Neural crest cell (in vitro differentiated cells): ENCODE measurements around the gene NUP35. TPM values are rescaled to one million over a fixed set of nuclear protein-coding genes. Genes with fewer than 3 reads are reported as not detected.
"Not testable (repeated sequence)": the region's sequence is repeated elsewhere in the genome, so short reads cannot be mapped to it uniquely, and the experiment has no call there.

Source experiments
- DNase-seq: peaks from one replicate; pipeline ENCODE4 v3.0.0; 2021; ENCODE audit warnings: low read depth, mixed read lengths, low spot score
- H3K27ac Mint-ChIP-seq: one replicate; pipeline ENCODE4 v1.8.0; 2021; ENCODE audit warnings: mild to moderate bottlenecking, mixed read lengths; ENCODE audit not compliant: unreplicated experiment
- H3K27me3 Mint-ChIP-seq: 2 replicates; pipeline ENCODE4 v1.8.0; 2021; ENCODE audit warnings: low read depth, mild to moderate bottlenecking, mixed read lengths
- H3K36me3 Mint-ChIP-seq: 2 replicates; pipeline ENCODE4 v1.8.0; 2021; ENCODE audit warnings: low read depth, mild to moderate bottlenecking, mixed read lengths
- H3K4me1 Mint-ChIP-seq: 2 replicates; pipeline ENCODE4 v1.8.0; 2021; ENCODE audit warnings: mixed read lengths
- H3K4me3 Mint-ChIP-seq: one replicate; pipeline ENCODE4 v1.8.0; 2021; ENCODE audit warnings: mild to moderate bottlenecking, mixed read lengths
- H3K9me3 Mint-ChIP-seq: 2 replicates; pipeline ENCODE4 v1.8.0; 2021; ENCODE audit warnings: mixed read lengths
- total RNA-seq: library from RNA; stranded (reverse); gene quantifications from 2 replicates; pipeline ENCODE4 v1.2.1, GENCODE V29; 2021
- TF ChIP-seq, protein P1 (sequence below): fragments of 200-600 bp; sonication (generic); conservative IDR thresholded peaks from 2 replicates; pipeline ENCODE4 v1.5.0; 2021; ENCODE audit warnings: antibody characterized with exemption, mild to moderate bottlenecking

Gene NUP35
- total RNA-seq, 1 donor from 2014 or later = 28.5 TPM

GRCh38 chr2:183149489-183149888 is 25.2 kb downstream of the NUP35 start:
- Mint-ChIP-seq H3K4me3 (no peak overlapping the region), H3K4me1 (no peaks in the 10 kb centered on the region), H3K27ac (no peak overlapping the region), H3K36me3 (peaks cover 62% of the 10 kb centered on the region), H3K9me3 (peaks cover 11% of the 10 kb centered on the region), H3K27me3 (no peaks in the 10 kb centered on the region)
- TF ChIP-seq, protein P1, sequence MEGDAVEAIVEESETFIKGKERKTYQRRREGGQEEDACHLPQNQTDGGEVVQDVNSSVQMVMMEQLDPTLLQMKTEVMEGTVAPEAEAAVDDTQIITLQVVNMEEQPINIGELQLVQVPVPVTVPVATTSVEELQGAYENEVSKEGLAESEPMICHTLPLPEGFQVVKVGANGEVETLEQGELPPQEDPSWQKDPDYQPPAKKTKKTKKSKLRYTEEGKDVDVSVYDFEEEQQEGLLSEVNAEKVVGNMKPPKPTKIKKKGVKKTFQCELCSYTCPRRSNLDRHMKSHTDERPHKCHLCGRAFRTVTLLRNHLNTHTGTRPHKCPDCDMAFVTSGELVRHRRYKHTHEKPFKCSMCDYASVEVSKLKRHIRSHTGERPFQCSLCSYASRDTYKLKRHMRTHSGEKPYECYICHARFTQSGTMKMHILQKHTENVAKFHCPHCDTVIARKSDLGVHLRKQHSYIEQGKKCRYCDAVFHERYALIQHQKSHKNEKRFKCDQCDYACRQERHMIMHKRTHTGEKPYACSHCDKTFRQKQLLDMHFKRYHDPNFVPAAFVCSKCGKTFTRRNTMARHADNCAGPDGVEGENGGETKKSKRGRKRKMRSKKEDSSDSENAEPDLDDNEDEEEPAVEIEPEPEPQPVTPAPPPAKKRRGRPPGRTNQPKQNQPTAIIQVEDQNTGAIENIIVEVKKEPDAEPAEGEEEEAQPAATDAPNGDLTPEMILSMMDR = no peak
- DNase-seq = no peak

DNA sequence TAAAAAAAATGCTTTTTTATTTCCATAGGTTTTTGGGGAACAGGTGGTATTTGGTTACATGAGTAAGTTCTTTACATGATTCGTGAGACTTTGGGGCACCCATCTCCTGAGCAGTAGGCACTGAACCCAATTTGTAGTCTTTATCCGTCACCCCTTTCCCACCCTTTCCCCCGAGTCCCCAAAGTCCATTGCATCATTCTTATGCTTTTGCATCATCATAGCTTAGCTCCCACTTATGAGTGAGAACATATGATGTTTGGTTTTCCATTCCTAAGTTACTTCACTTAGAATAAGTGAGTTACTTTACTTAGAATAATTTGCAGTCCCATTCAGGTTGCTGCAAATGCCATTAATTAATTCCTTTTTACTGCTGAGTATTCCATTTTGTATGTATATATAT is 28.0 kb downstream of the NUP35 start:
- H3K36me3 Mint-ChIP-seq = peaks cover 50% of the 10 kb centered on the region
- not testable (repeated sequence) for H3K4me1 Mint-ChIP-seq, H3K4me3 Mint-ChIP-seq, H3K27ac Mint-ChIP-seq, H3K27me3 Mint-ChIP-seq, H3K9me3 Mint-ChIP-seq, DNase-seq

- TF ChIP-seq, protein P1 = no peak
- no peak overlapping the region for H3K4me3 Mint-ChIP-seq
- no peak overlapping the region for H3K27ac Mint-ChIP-seq
- H3K27me3 Mint-ChIP-seq = no peaks in the 10 kb centered on the region
- H3K9me3 Mint-ChIP-seq = peaks cover 5% of the 10 kb centered on the region
- H3K36me3 Mint-ChIP-seq = peaks cover 42% of the 10 kb centered on the region
- DNase-seq = no peak
- H3K4me1 Mint-ChIP-seq = no peaks in the 10 kb centered on the region
Measured at GRCh38 chr2:183153967-183154366, 29.7 kb downstream of the NUP35 start.

DNA sequence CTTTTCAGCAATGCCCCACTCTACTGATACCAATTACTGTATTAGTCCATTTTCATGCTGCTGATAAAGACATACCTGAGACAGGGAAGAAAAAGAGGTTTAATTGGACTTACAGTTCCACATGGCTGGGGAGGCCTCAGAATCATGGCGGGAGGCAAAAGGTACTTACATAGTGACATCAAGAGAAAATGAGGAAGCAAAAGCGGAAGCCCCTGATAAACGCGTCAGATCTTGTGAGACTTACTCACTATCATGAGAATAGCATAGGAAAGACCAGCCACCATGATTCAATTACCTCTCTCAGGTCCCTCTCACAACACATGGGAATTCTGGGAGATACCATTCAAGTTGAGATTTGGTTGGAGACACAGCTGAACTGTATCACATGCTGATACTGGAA is 30.5 kb downstream of the NUP35 start:
- H3K4me3 Mint-ChIP-seq, H3K27me3 Mint-ChIP-seq, H3K4me1 Mint-ChIP-seq, DNase-seq, H3K9me3 Mint-ChIP-seq, H3K27ac Mint-ChIP-seq: not testable (repeated sequence)
- peaks cover 44% of the 10 kb centered on the region for H3K36me3 Mint-ChIP-seq

DNA sequence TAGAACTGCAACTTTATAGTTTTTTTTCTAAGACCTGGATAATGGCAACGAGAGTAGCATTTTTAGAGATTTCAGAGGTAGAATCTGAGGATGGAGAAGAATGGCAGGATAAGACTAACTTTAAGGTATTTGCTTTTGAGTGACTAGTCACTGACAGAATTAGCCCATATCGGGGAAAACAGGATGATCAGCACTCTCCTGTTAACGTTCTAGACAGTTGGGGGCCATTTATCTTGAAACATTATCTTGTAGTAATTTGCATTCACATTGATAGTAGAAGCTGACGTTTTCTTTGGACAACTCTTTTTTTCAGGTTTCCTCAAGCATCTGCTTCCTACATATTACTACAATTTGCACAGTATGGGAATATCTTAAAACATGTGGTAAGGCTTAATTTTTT is 32.9 kb downstream of the NUP35 start:
- TF ChIP-seq, protein P1 = no peak
- Mint-ChIP-seq H3K4me1 (no peaks in the 10 kb centered on the region), H3K27me3 (no peaks in the 10 kb centered on the region), H3K4me3 (no peak overlapping the region), H3K36me3 (peaks cover 43% of the 10 kb centered on the region), H3K9me3 (peaks cover 3% of the 10 kb centered on the region), H3K27ac (no peak overlapping the region)
- no peak for DNase-seq

- Mint-ChIP-seq H3K27me3 (no peaks in the 10 kb centered on the region), H3K27ac (no peak overlapping the region), H3K9me3 (peaks cover 6% of the 10 kb centered on the region), H3K4me1 (no peaks in the 10 kb centered on the region), H3K4me3 (no peak overlapping the region), H3K36me3 (peaks cover 38% of the 10 kb centered on the region)
- DNase-seq = no peak
- TF ChIP-seq, protein P1 = no peak
Measured at GRCh38 chr2:183162362-183162761, 38.1 kb downstream of the NUP35 start.
